Adrenal gland (tissue), 5 donors: Measurements from ENCODE around the gene YTHDF1.

Source experiments
- CTCF ChIP-seq, 6 experiments: fragments of 450-650 bp in 4 of 6; fragments of 200-600 bp in 2 of 6; sonication (generic) in 1 of 6; IDR thresholded peaks; 1 replicate in 5 of 6; 2 replicates in 1 of 6; pipeline versions ENCODE4 v1.5.1 to v1.8.0; 2016 to 2021; ENCODE audit warnings: antibody characterized with exemption in 6 of 6, mild to moderate bottlenecking in 2 of 6, moderate library complexity in 1 of 6
- POLR2A ChIP-seq, 2 donors: fragments of 450-650 bp; IDR thresholded peaks; one replicate each; pipeline ENCODE4 v1.6.1; 2017; ENCODE audit warnings: antibody characterized with exemption in 2 of 2, mild to moderate bottlenecking in 2 of 2, moderate library complexity in 1 of 2
- donor health status: DM: no; HTN: no; CAD: no.

DNA sequence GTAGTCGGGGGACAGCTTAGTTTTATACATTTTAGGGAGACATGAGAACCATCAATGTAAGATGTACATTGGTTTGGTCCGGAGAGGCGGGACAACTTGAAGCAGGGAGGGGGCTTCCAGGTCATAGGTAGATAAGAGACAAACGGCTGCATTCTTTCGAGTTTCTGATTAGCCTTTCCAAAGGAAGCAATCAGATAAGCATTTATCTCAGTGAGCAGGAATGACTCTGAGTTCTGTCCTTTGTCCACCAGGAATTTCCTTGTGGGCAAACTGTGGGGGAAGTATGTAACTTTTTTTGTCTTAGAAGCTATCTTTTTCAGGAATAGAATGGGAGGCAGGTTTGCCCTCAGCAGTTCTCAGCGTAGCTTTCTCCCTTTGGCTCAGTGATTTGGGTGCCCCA is 1.4 kb downstream of the YTHDF1 start:
- TF ChIP-seq CTCF (IDR thresholded peaks at IDR 0.05) (no peak), POLR2A (IDR thresholded peaks at IDR 0.05) (no peak)
